Mesodermal cell (in vitro differentiated cells): ENCODE data around the gene RRBP1.

Experiments used
- H3K27ac ChIP-seq: 2 replicates; pipeline ENCODE4 v1.7.0; 2013; ENCODE audit warnings: mild to moderate bottlenecking, low read depth, low read length, moderate library complexity; ENCODE audit not compliant: severe bottlenecking
- H3K36me3 ChIP-seq: 2 replicates; pipeline ENCODE4 v1.7.1; 2013; ENCODE audit warnings: mild to moderate bottlenecking, low read length, moderate library complexity; ENCODE audit not compliant: control insufficient read depth, insufficient read depth
- H3K4me1 ChIP-seq: one replicate; pipeline ENCODE4 v1.7.1; 2013; ENCODE audit warnings: mild to moderate bottlenecking, low read length; ENCODE audit not compliant: insufficient read depth, control insufficient read depth, poor library complexity, severe bottlenecking
- H3K4me3 ChIP-seq: 2 replicates; pipeline ENCODE4 v1.7.0; 2013; ENCODE audit warnings: low read length, control low read depth, mild to moderate bottlenecking; ENCODE audit not compliant: insufficient read depth, poor library complexity, severe bottlenecking; ENCODE audit errors: extremely low read depth
- H3K9me3 ChIP-seq: 2 replicates; pipeline ENCODE4 v1.7.1; 2013; ENCODE audit warnings: mild to moderate bottlenecking, low read length, moderate library complexity; ENCODE audit not compliant: control insufficient read depth
- WGBS, 2 experiments: methylation state at CpG; one replicate each; pipeline ENCODE4 v1.1.5; 2013; ENCODE audit warnings: missing lambda C conversion rate in 2 of 2; ENCODE audit not compliant: insufficient coverage in 2 of 2; 5-methylcytosine and 5-hydroxymethylcytosine counted together

Gene RRBP1

DNA sequence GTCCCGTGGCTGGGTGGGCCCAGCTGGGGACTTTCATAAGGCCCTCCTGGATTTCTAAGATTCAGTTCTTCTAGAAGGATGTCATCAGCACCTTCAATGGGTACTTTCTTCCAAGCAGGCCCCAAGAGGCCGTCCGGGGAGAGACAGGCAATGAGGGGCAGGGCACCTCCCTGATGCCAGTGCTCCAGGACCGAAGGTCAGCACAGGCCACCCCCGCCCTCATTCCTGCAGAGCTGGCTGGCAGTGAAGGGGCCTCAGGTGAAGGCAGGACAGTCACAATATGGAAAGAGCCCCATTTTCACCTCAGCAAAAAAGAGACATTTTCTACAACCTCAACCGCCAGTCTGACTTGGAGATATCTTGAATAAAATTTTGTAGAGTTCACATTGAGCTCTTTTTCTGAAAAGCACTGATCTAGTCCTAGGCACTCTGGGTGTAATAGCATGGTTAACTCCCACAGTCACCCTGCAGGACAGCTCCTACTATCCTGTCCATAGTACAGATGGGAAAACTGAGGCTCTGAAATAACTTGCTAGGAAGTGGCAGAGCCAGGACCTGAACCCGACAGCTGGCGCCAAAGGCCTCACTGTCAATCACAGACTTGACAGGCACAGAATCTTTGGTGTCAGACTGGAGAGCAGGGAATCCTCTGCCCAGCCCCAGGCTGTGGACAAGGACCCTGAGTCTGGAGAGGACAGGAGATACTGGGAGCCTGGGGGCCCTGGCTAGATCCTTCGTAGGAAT, 50.3 kb downstream of the RRBP1 start:
- Histone ChIP-seq H3K4me1 (peaks cover 12% of the 10 kb centered on the region), H3K9me3 (no peaks in the 10 kb centered on the region), H3K36me3 (peaks cover 96% of the 10 kb centered on the region), H3K27ac (no peak overlapping the region), H3K4me3 (no peak overlapping the region)
- 89 to 98% methylated on average over 5 to 8 of the region's 9 CpGs for WGBS, 2 experiments

DNA sequence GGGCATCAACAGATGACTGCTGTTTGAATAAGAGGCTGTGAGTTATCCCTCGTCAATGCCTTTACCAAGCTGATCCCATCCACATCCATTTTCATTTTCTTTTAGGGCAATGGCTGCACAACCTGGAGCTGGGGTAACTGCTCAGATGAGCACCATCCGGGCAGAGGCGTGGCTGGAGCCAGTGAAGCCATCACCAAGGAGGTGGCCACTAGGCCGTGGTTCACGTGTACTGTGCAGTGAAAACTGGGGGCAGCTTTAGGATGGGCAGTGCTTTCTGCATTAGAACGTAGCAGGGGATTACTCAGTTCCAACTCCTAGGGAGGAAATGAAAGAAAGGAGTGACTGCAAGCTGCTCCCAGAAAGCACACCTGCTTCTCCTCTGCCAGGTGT, 51.2 kb downstream of the RRBP1 start:
- 95 to 97% methylated on average over 5 of the region's 6 CpGs for WGBS, 2 experiments
- Histone ChIP-seq H3K4me1 (peaks cover 4% of the 10 kb centered on the region), H3K4me3 (no peak overlapping the region), H3K27ac (no peak overlapping the region), H3K36me3 (peaks cover 97% of the 10 kb centered on the region), H3K9me3 (no peaks in the 10 kb centered on the region)

DNA sequence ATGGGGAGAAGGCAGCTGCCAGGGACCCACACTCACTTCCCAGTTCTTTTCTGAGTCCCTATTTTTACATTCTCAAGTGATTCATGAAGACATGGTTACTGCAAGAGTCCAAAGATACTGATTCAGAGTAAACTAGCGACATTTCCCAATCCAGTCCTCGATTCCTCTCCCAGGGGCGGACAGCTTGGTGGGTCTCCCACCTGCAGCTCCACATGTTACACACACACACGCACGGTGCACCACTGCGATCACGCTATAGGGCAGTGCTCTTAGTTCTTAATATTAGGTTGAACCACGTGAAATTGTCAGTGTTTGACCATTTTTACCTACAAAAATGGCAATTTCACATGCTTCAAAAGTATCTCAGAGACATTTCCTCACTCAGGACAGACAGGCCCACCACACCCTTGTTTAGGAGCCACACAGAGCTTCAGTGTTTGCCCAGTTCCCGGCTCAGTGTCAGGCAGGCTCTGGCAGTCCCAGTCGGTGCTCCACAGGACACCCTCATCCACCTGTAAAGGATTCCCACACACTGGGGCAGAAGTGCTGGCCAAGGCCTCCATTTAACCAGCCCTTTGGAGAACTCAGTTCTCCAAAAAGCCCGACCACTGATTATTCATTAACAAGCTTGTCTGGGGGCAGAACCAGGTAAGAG, 51.8 kb downstream of the RRBP1 start:
- Histone ChIP-seq H3K9me3 (no peaks in the 10 kb centered on the region), H3K4me3 (no peak overlapping the region), H3K27ac (no peak overlapping the region), H3K4me1 (no peaks in the 10 kb centered on the region), H3K36me3 (peaks cover 98% of the 10 kb centered on the region)
- 94 to 98% methylated on average over 10 of the region's 11 CpGs for WGBS, 2 experiments

DNA sequence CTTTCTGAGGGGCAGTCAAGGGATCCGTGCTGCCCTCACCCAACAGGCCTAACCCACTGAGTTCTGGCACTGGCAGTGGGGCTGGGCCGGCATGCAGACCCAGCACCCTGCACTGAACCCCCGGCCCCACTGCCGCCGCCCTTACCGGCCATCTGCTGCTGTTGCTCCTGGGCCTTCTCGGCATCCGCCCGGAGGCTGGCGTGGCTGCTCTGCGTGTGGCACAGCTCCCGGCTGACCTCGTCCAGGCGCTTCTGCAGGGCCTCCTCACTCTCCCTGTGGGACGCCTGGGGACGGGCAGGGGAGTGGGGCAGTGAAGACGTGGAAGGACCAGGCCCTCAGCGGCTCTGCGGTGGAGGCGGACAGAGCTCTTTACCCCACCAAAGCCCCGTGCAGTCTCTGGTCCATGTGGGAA, 52.4 kb downstream of the RRBP1 start:
- H3K36me3 ChIP-seq = peaks cover 98% of the 10 kb centered on the region
- WGBS, 2 experiments = 96% methylated on average over 21 of the region's 21 CpGs
- no peak overlapping the region for H3K4me3 ChIP-seq
- H3K9me3 ChIP-seq = no peaks in the 10 kb centered on the region
- H3K4me1 ChIP-seq = no peaks in the 10 kb centered on the region
- no peak overlapping the region for H3K27ac ChIP-seq

DNA sequence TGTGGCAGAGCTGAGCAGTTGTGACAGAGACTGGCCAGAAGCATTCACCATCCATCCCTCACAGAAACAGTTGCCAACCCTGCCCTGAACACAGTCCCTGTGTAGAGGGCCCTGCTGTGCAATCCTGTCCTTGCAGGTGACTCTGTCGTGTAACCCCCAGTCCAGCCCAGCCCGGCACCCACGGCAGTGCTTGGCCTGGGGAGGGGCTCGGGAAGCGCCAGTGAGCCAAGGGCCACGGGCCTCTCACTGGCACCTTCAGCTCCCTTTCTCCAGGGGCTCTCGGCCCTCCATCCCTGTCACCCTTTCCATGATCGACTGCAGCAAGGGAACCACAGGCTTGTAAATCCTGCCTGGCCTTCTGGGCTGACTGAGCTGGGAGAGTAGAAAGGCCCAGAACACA, 53.0 kb downstream of the RRBP1 start:
- H3K9me3 ChIP-seq = no peaks in the 10 kb centered on the region

DNA sequence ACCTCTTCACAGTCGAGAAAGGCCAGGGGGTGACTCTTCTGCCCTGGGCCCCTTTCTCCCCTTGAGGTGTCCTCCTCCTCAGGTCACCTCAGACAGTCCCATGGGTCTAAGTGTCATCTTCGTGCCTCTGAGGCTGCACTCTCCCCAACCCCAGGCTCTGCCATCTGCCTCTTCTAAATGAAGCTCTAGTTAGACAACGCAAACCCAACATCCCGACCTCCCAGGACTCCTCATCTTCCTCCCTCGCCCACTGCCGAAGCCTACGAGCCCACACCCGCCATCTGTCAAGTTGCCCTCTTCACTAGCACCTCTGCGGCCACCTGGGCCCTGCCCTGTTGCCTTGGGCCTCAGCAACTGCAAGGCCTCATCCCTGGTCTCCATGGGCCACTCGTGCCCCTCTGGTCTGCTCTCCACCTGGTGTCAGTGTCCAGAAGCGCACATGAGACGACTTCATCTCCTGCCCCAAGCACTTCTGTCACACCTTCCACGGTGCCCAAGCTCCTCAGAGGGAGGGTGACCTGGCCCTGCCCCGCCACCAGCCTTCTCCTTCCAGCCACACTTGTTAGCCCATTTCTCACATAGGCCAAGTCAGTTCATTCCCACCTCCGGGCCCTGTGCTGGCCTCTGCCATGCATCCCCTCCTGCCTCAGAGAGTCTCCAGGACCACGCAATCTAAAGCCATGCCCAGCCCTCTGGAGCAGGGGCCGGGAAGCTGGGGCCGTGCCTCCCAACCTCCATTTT, 53.8 kb downstream of the RRBP1 start:
- Histone ChIP-seq H3K4me3 (no peak overlapping the region), H3K4me1 (no peaks in the 10 kb centered on the region), H3K9me3 (no peaks in the 10 kb centered on the region), H3K36me3 (peaks cover 98% of the 10 kb centered on the region), H3K27ac (peak overlapping the region; percentile 10)
- 94% methylated on average over 17 to 18 of the region's 18 CpGs for WGBS, 2 experiments

More for the DNA sequence above, 53.0 kb downstream of the RRBP1 start:
- peaks cover 98% of the 10 kb centered on the region for H3K36me3 ChIP-seq
- no peak overlapping the region for H3K4me3 ChIP-seq
- H3K27ac ChIP-seq = no peak overlapping the region
- WGBS, 2 experiments = 85 to 98% methylated on average over 6 to 7 of the region's 8 CpGs
- no peaks in the 10 kb centered on the region for H3K4me1 ChIP-seq

DNA sequence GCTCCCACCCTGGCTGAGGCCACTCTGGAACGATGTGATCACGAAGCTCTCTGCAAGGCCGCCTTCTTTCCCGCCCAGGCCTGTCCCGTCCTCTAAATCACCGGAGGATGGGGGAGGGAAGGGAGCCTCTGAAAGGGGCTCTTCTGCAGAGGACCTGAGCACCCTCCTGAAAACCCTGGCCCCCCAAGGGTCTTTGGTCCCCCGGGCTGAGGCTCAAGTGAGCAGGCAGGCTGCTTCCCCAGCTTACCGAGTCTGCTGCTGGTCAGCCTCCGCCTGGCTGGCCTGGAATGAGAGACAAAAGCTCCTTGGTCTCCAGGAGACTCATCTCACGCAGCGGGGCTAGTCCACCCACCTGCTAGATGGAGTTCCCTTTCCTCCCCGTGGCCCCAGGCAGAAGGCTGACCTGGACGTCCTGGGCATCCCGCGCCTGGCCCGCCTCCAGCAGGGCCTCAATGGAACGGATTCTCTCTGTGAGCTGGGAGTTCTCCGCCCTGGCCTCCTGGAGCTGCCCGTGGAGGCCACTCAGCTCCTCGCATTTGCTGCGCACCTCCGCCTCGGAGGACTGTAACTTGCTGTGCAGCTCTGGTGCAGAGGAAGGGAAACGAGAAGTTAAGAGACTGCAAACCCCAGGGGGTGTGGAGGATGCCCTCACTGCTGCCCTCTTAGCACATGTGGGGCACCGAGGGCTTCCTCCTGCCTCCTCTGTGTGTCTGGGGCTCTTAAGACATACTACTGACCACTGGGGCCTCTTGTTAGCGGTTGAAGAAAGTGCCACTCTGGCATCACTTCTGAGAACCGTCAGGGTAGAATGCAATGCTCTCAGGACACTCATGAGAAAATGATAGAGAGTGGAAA, 54.7 kb downstream of the RRBP1 start:
- no peaks in the 10 kb centered on the region for H3K9me3 ChIP-seq
- peaks cover 98% of the 10 kb centered on the region for H3K36me3 ChIP-seq
- peak overlapping the region; percentile 10 for H3K27ac ChIP-seq
- H3K4me1 ChIP-seq = no peaks in the 10 kb centered on the region
- WGBS, 2 experiments = 91 to 92% methylated on average over 25 to 26 of the region's 27 CpGs
- H3K4me3 ChIP-seq = no peak overlapping the region

DNA sequence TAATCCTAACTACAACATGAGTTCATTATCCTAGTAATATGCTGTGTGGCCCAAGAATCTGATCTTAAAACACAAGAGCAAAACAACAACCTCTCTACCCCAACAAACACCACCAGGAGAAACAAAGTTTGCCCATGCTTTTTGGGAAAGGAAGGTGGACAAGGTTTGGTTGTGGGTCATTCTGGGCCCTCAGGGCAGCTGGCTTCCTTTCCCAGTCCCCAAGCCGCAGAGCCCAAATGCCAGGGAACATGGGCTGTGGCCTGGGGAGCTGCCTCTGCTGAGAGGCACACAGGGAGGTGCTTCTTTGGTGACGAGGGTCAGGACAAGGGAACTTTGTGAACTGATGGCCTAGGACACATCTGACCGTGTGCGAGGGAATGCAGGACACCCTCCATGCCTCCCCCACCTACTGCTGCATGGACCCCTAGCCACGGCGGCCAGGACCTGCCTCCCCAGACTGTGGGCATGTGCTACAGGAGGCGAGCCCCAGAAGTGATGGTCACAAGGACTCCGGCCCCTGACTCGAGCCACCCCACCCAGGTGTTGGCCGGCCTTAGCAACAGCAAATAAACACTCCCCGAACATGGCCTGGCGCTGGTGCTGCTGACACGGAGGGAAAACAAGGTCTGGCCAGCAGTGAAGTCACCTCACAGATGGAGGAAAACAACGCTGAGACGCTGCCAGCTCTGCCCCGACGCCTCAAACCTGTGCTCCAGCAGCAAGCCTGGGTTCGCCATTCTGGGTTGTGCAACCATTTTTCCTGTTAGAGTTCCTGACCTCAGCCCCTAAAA, 55.6 kb downstream of the RRBP1 start:
- H3K4me1 ChIP-seq = no peaks in the 10 kb centered on the region
- H3K36me3 ChIP-seq = peaks cover 98% of the 10 kb centered on the region
- WGBS, 2 experiments = 94 to 98% methylated on average over 16 to 18 of the region's 18 CpGs
- H3K4me3 ChIP-seq = no peak overlapping the region
- H3K9me3 ChIP-seq = no peaks in the 10 kb centered on the region
- H3K27ac ChIP-seq = no peak overlapping the region

DNA sequence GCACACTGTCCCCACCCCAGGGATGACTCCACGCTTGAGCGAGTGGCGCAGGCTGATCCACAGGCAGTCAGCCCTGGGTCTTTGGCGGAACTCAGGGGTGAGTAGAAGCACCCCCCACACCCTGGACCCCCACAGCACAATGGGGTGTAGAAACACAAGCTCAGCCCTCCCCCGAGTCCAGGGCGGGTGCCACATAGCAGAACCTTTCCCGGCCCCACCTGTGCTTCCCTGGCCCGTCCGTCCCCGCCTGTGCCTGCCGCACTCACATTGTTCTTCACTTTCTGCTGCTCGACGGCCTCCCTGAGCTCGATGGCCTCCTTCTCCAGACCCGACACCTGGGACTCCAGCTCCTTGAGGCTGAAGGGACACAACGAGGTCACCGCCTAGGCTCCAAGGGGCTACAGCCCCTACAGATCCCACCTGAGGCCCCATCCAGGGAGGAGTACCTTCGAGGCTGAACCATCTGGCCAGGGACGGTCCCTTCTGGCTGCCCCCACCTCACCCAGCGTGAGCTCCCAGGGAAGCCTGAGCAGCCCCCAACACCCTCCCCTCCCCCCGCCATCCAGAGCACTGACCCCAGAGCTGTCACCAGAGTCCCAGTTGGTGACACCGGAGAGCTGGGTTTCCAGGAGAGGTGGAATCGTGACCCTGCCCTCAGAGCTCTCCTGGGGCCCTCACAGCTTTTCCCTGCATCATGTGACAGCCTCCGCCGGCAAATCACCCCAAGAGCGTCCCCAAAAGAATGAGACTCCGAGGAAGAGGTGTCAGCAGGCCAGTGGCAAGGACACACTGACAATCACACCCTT, 56.6 kb downstream of the RRBP1 start:
- H3K4me3 ChIP-seq = no peak overlapping the region
- H3K36me3 ChIP-seq = peaks cover 98% of the 10 kb centered on the region
- no peaks in the 10 kb centered on the region for H3K9me3 ChIP-seq
- WGBS, 2 experiments = 94 to 96% methylated on average over 20 to 25 of the region's 27 CpGs
- no peak overlapping the region for H3K27ac ChIP-seq
- H3K4me1 ChIP-seq = no peaks in the 10 kb centered on the region
